ENCODE data around the gene DTNB. TPM values are rescaled to one million over a fixed set of nuclear protein-coding genes. Genes with fewer than 3 reads are reported as not detected.

Gene DTNB
- total and polyA plus RNA-seq, 10 of the 15 experiments (the other 5 are each of a cell fraction or from before 2014, with no cell fraction given): 4.5 to 30.6 (median 11.9) TPM

DNA sequence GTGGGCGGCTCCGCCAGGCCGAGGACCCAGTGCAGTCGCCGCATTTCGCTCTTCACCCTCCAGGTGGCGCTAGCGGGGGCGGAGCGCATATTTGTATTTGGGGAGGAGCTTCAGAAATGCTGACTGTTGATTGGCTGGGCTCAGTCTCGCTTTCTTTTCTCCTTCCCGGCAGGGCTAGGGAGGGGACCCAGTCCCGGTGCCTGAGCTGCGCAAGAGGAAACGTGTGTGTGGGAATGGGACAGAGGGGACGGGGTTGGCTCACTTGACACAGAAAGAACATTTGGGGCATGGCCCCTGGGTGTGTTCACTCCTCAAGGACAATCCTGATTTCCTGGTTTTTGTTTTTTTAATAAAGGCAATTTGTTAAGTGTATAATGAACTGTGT is 311.3 kb downstream of the DTNB start (continued):
- TF ChIP-seq, protein P1, sequence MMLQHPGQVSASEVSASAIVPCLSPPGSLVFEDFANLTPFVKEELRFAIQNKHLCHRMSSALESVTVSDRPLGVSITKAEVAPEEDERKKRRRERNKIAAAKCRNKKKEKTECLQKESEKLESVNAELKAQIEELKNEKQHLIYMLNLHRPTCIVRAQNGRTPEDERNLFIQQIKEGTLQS (IDR thresholded peaks at IDR 0.05; ENCODE audit: borderline replicate concordance, extremely low read depth, low read depth, low read length): no peak
- TF ChIP-seq MYC (IDR thresholded peaks at IDR 0.05; ENCODE audit: insufficient read depth, insufficient read length, insufficient replicate concordance, low read length, severe bottlenecking) (no peak), CBX3 (IDR thresholded peaks at IDR 0.05; ENCODE audit: borderline replicate concordance, low read depth) (no peak), NFYA (IDR thresholded peaks at IDR 0.05; ENCODE audit: borderline replicate concordance, low read depth, low read length) (no peak), SP1 (IDR thresholded peaks at IDR 0.05; ENCODE audit: low read depth, low read length) (peak; percentile 88), YY1 (IDR thresholded peaks at IDR 0.05; ENCODE audit: low read depth, low read length) (peak; percentile 55; the same call in 1 of the 2 replicates), CEBPB (IDR thresholded peaks at IDR 0.05; ENCODE audit: borderline replicate concordance in 1 of 2, low read depth in 2 of 2, low read length in 2 of 2) (no peak), SREBF2 (IDR thresholded peaks at IDR 0.05; ENCODE audit: low read length) (no peak), JUND (IDR thresholded peaks at IDR 0.05; ENCODE audit: low read depth, low read length) (no peak)

DNA sequence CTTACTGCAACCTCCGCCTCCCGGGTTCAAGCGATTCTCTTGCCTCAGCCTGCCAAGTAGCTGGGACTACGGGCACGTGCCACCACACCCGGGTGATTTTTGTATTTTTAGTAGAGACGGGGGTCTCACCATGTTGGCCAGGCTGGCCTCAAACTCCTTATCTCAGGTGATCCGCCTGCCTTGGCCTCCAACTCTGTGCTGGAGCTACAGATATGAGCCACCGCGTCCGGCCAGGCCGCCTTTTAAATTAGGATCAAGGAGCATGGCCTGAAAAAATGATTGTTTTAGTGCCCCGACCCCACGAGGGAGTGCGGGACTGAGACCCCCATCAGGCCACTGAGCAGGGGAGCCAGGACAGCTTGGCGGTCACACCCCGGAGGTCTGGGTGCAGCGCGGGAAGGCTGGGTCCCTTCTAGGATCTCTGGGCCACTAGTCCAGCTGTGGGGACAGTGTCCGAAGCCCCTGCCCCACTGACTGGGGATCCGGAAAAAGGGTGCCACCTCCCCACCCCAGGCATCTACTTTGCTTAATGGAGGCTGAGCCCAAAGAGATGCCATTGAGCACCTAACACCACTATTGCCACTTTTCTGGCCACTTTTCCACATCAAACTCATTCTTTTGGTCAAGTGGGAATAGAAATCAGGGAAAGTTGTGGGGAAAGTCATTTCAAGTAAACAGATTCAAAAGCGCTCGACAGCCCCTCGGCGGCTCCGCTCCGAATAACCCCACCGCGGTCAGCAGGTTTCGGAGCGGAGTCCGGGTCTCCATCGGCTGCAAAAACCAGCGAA is 311.9 kb downstream of the DTNB start:
- Histone ChIP-seq H3K9ac (ENCODE audit: control insufficient read depth, insufficient read depth, low read length) (peak overlapping the region; percentile 42; the same call in 1 of the 2 replicates), H3K4me2 (ENCODE audit: control insufficient read depth, insufficient read depth) (peak overlapping the region; percentile 97), H3K27ac (ENCODE audit: control insufficient read depth, insufficient read depth) (no peak overlapping the region), H3K36me3 (ENCODE audit: control insufficient read depth in 2 of 2, insufficient read depth in 2 of 2, low read length in 1 of 2) (no peaks in the 10 kb centered on the region), H3K79me2 (ENCODE audit: control insufficient read depth, insufficient read depth, low read length) (no peaks in the 10 kb centered on the region), H3K4me3 (no peak overlapping the region), H3K9me3 (replicated peaks; ENCODE audit: control insufficient read depth, insufficient read depth, low read length) (no peaks in the 10 kb centered on the region), H4K20me1 (ENCODE audit: control insufficient read depth, insufficient read depth) (no peaks in the 10 kb centered on the region), H2AFZ (ENCODE audit: control insufficient read depth, low read depth, low read length) (peak overlapping the region; percentile 75), H3K4me1 (ENCODE audit: control insufficient read depth, insufficient read depth, low read length) (peaks cover 12% of the 10 kb centered on the region), H3K27me3 (replicated peaks in 1 of 2; ENCODE audit: control insufficient read depth in 2 of 2, insufficient read depth in 2 of 2, low read length in 1 of 2) (no peaks in the 10 kb centered on the region)
- POLR2A ChIA-PET: interaction anchor here (0.7 to 3.2 kb wide), 23 partner anchors 9 to 157 kb away, joined by 3 to 40 read pairs (median 5); no protein-coding TSS in a partner anchor
- CTCF ChIA-PET: interaction anchor here (0.6 to 8.6 kb wide), 52 partner anchors 8 to 1722 kb away, joined by 3 to 126 read pairs (median 5); partner anchors contain the start of genes DNMT3A, DTNB and POMC
- SMC1A ChIA-PET (ENCODE audit: uncharacterized antibody, unreplicated experiment): interaction anchor here (1.0 to 3.1 kb wide), 26 partner anchors 8 to 241 kb away, joined by 3 to 39 read pairs (median 6); partner anchors contain the start of gene DNMT3A
- no peak for FAIRE-seq
- WGBS (ENCODE audit: insufficient coverage, insufficient replicate concordance, low lambda C conversion rate, missing lambda C conversion rate): 49% methylated on average over 34 of the region's 34 CpGs
- DNase-seq (ENCODE audit: low read depth, low spot score): no peak
- intact Hi-C loops (cut with micrococcal nuclease; ENCODE audit: unreplicated experiment): loop anchor here (1.0 to 2.0 kb wide), 5 partner anchors 15 to 206 kb away; no protein-coding TSS in a partner anchor
- TF ChIP-seq POLR2AphosphoS2 (IDR thresholded peaks at IDR 0.05; ENCODE audit: low read depth, low read length) (no peak), NR2C2 (IDR thresholded peaks at IDR 0.05; ENCODE audit: borderline replicate concordance, control insufficient read depth, insufficient read length, low read depth) (no peak), BACH1 (IDR thresholded peaks at IDR 0.05; ENCODE audit: borderline replicate concordance) (0 out of 2 replicates have a peak, but pooled peaks have one; percentile 22), SREBF2 (IDR thresholded peaks at IDR 0.05; ENCODE audit: low read length) (no peak), ASH2L (IDR thresholded peaks at IDR 0.05; ENCODE audit: borderline replicate concordance, low read depth) (no peak), CHD2 (IDR thresholded peaks at IDR 0.05; ENCODE audit: borderline replicate concordance, low read depth, low read length) (no peak)
- no TSS peak for BruUV-seq (replicated peaks)
- RAD21 ChIA-PET (ENCODE audit: unreplicated experiment): interaction anchor here (0.9 to 2.6 kb wide), 30 partner anchors 8 to 386 kb away, joined by 3 to 59 read pairs (median 6); no protein-coding TSS in a partner anchor
- in situ Hi-C loops (cut with MboI): no loop called here
- ATAC-seq: no peak

Measured in GM12878 (cell line).